Nucleus accumbens (tissue), 56 donors: ENCODE measurements around the gene POLG.
A peak's percentile ranks its signal among the peaks of the same experiment; 100 is the strongest.

ENCODE experiments used
- DNase-seq, 56 donors: peaks; one replicate each; lab custom pipeline; 2025; lab: John Stamatoyannopoulos, UW

Gene POLG

GRCh38 chr15:89329329-89330084 lies 5.1 kb downstream of the POLG start:
- no peak for DNase-seq

DNA sequence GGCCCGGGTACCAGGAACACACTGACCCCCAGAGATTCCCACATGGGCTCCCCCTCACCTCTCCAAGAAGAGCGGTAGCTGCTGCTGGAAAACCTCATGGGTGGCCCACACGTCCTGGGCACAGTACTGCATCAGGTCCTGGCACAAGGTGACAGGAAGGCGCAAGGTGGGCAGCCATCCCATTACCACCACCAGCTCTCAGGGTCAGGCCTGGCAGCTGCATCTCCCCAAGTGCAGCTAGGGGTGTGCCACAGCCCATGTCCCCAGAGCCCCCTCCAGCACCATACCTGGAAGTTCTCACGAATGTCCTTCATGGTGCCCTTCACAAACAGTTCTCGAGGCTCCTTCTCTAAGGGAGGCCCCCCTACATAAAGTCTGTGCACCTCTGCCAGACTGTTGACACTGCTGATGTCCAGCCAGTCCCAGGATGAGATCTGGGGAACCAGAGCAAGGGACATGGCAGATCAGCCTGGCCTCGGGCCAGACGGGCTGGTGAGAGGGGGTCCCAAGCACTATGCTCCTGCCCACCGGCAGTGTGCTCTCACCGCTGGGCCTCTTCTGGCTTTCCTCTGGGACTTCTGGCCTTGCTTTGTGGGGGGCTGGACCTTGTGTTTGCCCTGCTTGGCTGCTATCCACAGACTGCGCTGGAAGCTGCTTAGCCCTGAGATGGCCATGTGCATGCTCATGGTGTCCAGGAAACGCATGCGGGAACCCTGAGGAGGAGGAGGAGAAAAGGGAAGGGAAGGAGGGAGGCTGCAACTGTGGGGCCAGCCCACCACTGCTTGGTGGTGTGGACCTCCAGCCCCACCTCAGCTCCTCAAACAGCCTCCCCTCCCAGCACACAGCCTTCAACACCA lies 6.0 kb downstream of the POLG start:
- DNase-seq = peak in 10 of 56 donors; percentile 16 to 40 (median 24)

DNA sequence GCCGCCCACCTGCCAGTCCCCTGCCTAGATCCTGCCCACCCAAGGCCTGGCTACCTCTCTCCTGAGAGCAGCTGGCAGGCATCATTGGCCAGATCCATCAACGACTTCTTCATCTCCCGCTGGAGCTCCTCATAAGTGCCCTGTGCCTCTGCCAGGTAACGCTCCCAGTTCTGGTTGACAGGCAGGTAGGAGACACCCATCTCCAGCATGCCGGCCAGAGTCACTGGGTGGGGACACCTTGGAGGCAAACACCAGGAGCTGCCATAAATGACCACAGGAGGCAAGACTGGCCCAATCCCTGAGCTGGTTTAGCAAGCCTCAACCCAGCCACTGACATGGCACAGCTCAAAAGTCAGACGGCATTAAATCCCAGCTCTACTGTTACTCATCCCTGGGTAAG lies 7.5 kb downstream of the POLG start:
- no peak for DNase-seq

GRCh38 chr15:89326316-89326715 lies 8.3 kb downstream of the POLG start:
- no peak for DNase-seq

GRCh38 chr15:89325039-89325803 lies 9.4 kb downstream of the POLG start:
- no peak for DNase-seq

DNA sequence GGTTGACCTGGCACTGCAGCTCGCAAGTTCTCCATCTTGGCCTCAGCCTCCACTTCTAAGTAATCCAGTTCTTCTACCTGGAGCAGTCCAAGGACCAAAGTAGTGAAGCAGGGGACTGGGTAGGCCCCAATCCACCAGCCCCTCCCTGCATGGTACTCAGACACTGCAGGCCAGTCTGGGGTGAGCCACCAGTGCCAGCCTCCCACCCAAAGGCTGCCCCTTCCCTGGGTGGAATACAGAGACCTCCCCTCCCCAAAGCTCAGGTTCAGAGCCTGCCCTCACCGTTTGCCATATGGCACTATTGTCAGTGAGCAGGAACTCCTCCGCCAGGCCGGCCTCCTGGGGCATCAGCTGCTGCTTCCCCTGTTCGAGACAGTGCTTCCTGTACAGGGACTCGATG lies 10.8 kb downstream of the POLG start:
- DNase-seq = no peak

DNA sequence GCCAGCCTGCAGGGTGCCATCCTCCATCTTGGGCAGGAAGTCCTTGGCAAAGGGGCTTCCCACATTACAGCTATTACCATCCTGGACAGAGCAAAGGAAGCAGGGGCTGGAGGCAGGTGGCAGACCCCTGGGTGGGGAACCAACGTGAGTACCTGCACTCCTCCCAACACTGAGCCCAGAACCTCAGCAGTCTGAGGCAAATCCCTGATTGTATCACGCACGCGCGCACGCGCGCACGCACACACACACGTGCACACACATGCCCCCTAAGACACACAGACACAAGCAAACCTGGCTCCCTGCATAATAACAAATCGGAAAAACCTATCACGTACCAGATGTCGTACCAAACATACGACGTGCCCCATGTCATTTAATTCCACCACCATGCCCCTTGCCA lies 11.8 kb downstream of the POLG start:
- no peak for DNase-seq

DNA sequence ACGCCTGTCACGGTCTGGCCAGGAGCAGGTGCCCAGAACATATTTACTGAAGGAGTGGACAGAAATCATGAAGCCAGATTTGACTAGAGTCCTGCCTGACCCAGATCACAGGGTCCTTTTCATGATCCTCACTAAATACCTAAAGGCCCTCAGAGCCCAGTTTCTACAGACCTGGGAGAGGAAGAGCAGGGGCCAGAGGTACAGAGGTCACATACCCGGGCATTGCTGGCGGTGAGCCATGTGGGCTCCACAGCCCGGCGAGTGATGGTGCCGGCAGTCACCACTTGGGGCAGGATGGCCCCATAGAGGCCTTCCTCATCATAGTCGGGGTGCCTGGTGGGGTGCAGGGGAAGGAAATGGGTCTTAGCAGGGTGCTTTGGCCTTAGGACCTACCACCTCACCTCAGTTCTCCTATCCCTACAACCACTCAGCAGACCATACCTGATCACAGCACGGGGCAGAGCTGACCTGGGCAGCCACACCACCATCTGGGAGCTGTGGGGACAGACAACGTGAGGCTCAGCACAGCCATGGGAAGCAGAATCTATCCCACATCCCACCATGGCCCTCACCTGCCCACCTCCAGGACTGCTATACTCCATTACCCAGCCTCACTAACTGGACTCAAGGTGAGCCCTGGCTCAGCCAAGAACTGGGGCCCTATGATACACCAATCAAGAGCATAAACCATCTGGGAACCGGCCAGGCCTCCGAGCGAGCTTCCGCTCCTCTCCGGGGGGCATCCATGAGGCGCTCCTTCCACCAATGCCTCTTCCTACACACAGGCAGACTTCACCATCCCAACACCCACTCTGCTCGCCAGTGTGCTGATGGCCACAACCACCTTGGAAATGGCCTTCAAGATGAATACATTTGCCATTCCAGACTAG lies 12.9 kb downstream of the POLG start:
- no peak for DNase-seq

- DNase-seq = no peak
Measured at GRCh38 chr15:89320200-89320599, 14.4 kb downstream of the POLG start.

DNA sequence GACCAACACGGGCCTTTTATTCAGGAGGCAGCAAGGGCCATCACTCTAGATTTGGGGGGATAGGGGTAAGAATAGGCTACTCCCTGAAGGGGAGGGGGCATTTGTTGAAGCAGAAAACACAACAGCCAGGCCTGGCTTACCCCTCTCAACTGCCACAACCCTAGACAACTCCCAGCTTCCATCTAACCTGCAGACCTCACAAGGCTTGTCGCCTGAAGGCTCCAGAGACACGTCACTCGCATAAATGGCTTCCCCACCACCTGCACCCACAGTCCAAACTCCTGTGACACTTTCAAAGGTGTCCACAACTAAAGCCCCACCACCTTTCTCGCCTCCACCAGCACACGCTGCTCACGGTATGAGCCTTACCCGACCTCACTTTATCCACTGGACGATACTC lies 14.9 kb downstream of the POLG start:
- DNase-seq = no peak

DNA sequence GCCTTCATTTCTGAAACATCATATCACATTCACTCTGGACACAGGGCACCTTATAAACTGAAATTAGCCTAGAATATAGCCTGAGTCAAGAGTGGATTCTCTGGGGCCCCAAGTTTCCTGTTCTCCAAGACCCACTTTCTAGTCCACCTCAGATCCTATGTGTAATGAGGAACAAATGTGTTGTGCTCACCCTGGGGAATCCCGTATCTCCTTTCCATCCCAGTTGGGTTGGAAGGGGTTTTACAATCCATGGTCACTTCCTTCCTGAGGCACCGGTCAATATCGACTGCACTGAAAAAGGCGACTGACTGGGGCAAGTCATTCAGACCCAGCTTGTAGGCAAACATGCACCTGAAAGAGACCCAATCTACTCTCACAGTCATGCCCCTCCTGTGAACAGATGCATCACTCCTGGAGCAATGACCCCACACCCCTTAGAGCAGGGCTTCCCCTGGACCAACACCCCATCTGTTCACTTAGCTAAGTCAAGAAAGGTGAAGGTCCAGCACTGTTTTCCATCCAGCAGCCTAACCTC lies 17.4 kb downstream of the POLG start:
- DNase-seq = no peak

DNA sequence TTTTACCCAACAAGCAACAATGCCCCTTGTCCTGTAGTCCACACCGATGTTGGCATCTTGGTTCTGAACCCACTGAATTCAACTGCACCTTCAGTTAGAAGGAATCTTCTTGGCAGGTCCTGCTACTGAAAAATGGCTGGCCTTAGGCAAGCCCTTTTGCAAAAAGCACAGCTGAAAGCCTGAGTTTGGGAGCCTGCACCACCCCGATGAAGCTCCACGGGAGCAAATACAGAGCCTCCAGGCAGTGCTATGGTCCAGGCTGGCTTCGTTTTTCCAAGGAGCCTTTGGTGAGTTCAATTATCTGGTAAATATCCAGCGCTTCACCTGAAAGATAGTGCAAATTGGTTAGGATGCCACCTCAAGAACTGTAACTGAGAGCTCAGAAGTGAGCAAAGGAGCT lies 18.1 kb downstream of the POLG start:
- no peak for DNase-seq

- no peak for DNase-seq
Measured at GRCh38 chr15:89315375-89315929, 19.2 kb downstream of the POLG start.

- no peak for DNase-seq
Measured at GRCh38 chr15:89309993-89310392, 24.6 kb downstream of the POLG start.

DNA sequence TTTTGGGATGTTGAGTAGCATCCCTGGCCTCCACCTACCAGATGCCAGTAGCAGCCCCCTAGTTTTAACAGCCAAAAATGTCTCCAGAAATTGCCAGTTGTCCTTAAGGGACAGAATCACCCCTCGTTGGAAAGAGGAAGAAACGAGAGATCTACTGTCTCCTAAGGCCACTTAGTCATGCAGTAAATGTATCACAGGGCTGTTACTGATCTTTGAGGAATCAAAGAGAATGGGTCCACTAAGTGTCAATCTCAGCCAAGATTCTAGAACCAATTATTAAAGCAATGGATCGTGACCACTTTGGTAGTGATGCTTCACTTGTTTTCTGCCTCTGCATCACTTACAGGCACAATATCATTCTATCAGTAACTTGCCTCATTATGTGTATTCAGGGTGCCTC lies 26.4 kb downstream of the POLG start:
- DNase-seq = no peak

DNA sequence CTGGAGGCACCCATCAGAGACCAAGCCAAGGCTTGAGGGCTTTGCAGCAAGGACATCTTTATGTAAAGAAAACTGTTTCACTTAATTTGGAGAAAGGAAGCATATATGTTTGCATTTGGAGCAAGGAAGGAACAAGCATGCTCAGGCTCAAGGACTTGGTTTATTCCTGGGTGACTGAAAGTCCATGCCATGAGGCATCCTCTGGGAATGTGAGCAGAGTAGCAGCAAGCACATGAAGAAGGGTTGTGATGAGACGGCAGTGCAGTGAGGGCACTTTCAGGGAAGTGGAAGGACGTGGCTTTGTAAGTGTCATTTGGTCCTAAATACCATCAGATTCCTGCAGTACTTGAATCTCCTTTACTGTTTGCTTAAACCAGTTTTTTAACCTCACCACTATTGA lies 26.8 kb downstream of the POLG start:
- DNase-seq = no peak

DNA sequence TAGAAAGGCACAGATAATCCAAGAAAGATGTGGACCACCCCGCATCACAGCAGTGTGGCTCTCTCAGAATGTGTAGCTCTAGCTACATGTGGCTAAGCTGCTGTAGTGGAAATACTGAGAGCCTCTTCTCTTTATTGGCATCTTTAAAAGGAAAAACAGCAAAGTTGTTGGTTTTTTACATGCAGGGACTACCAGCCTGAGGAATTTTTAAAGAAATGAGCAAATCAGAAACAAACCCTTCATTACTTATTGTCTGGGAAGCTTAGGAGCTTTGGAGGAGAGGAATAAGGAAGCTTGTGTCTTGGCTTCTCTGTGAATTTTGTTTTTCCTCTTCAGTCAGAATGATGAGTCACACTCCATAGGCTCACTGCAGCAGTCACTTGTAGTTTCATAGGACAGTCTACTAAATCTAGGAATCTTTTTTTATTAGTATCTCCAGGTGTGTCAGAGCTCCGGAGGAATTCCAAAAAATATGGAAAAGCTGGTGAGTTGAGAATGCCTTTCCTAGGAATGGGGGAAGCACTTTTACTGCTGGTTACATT lies 27.5 kb downstream of the POLG start:
- DNase-seq = no peak

- no peak for DNase-seq
Measured at GRCh38 chr15:89305395-89305794, 29.2 kb downstream of the POLG start.

DNA sequence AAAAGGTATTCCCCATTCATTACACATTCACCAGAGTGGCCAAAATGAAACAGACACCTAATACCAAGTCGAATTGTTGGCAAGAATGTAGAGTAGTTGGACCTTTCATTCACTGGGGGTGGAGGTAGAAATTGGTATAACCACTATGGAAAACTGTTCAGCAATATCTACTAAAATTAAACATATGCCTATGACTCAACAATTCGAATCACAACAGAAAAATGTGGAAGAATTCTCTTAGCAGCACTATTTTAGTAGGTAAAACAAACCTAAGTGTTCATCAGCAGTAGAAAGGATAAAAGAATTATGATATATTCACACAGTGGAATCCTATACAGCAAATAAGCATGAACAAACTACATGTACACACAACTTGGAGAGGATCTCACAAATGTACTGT lies 30.6 kb downstream of the POLG start:
- no peak for DNase-seq
